LoVo (cell line): ENCODE data around the gene ANO2.

Experiments
- DNase-seq: peaks from one replicate; pipeline ENCODE4 v3.0.0-alpha.2; 2016; ENCODE audit warnings: low spot score

Gene ANO2

GRCh38 chr12:5916785-5917290 is 28.2 kb downstream of the ANO2 start:
- no peak for DNase-seq

DNA sequence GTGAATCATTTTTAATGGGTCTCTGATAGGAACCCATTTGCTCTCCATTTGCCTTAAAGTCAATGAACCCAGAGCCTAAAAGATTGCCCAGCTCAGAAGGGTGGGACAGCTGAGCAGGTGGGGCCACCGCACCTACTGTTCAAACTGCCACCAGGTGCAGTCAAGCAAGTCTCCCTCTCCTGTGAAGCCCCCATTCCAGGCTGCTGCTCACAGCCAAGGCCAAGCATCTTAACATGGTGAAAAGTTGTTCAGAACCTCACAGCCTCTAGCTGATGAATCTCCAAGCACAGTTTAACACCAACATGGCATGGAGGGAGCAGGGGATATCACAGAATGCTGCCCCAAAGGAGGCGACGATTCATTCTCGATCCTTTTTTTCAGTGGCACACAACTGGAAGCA is 29.5 kb downstream of the ANO2 start:
- no peak for DNase-seq

DNA sequence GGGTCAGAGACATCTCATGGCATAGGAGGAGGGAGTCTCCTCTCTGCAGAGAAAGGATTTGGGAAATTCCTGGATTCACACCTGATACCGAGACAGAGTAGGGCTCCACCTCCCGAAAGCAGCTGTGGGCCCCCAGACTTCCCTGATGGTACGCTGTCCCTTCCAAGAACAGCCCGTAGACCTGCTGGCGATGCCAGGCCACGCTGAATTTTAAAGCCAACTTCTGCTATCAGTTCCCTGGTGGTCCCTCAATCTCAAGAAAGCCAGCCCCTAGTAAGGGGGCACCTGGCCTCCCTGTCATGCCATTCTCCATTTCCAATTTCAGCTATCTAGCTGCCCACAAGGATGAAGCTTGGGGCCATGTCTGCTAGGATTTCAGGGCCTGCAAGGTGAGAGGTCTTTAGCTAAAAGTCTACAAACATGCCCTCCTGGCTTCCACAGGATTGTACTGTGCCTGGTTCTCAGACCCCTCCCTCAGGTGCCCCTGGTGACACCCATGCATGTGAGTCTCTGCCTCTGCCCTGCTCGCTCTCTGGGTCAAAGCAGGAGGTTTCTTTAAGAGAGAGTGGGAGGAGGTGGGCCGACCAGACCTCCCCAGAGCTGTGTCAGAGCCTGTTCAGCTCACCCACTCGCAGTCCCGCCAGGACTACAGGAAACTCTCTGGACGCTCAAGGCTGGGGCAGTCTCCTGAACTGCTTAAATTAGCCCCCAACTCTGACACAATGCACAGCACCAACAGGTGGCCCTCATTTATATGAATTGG is 30.5 kb downstream of the ANO2 start:
- DNase-seq: no peak

DNA sequence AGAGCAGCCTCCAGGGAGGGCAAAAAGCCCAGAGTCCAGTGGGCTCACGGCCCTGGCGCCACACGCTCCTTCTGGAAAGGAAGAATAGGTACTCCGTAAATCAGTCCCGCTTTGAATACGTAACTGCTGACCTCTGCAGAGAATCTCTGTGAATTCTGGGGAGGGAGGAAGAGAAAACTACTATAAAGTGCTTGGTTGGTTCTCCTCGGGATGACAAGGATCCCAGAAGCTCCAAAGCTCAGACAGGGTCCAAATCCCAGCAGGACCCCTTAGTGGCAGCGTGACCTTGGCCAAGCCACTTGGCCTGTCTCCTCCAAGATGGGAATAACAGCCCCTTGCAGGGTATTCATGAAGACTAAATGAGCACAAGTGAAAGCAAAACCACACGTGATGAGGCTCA is 31.7 kb downstream of the ANO2 start:
- DNase-seq: no peak

DNA sequence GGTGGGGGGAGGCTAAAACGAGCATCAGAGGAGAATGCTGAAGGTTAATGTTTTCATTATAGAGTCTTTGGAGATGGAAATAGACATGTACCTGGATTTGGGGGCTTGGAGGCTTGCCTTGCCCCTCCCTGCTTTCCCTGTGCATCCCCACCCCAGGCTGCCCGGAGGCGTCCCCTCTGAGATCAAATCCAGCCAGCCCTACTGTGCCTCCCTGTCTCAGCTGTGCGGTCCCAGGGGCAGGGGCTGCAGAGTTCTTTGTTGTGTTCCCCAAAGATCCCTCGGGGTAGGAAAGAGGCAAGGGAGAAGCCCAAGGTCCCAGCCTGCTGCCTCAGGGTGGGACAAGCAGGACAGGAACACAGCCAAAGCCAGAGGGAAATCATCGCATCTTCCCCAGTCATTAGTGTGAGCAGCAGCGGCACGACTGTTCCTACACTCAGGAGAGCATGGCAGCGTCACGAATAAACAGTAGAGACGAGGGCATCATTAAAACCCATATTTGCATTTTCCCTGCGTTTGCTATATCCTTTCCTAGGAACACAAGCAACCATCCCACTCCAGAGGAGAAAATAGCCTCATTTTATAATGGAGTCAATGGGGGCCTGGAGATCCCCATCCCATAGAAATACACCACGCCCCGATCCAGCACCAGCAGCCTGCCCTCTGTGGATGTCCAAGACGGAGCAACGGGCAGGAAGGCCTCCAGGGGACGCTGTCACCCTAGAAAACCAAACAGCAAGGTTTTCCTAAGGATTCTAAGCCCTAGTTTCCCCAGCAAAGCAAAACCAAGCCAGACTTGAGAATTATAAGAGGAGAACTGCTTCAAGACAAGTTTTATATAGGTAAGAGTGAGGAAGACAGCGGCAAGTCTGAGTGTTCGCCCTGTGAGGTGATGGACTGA is 32.4 kb downstream of the ANO2 start:
- DNase-seq: no peak

DNA sequence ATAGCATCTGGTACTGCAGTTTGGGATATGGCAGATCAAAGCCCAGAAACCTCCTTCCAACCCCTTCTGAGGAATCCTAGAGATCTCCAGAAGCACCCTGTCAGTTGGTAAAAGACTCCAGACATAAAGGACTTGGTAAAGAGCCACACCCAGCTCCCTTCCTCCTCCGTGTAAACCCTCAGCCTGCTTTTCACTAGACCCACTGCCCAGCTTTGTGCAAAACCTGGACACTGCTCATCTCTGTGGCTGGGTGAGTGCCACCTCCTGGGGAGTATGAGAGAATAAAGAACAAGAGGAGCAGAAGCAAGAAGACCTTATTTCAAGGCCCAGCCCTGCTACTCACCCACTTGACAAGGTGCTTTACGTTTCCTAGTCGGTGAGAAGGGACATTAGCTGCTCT is 33.0 kb downstream of the ANO2 start:
- no peak for DNase-seq

DNA sequence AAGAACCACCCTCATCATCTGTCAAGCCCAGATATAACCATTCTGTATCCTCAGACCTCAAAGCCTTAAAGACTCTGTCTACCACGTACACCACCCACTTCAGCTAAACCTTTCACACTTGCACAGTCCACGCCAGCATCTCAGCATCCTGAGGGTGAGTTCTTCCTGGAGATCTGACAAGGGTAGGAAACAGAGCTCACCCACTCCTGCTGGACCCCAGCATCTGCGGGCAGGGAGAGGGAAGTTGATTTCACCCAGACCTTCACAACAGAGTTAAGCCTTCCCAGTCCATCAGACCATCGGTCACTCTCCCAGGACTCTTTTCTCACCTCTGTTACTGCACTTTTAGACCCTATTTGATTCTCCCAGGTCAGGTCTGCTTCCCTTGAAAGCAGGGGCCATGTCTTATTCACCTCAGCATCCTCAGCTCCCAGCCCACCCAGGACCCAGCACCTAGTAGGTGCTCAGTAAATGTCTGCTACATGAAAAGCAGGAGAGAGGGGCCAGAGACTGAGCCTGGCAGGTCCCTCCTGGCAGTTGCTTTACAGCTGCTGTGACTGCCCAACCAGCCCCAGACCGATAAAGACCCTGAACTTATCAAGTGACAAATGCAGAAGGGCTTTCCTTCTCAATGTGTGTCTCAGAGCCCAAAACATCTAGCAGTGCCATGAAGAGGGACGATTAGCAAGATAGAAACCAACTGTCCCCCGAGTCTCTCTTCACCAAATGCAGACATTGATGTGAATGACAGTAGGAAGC is 34.1 kb downstream of the ANO2 start:
- no peak for DNase-seq

GRCh38 chr12:5909560-5909959 is 35.5 kb downstream of the ANO2 start:
- DNase-seq: no peak

DNA sequence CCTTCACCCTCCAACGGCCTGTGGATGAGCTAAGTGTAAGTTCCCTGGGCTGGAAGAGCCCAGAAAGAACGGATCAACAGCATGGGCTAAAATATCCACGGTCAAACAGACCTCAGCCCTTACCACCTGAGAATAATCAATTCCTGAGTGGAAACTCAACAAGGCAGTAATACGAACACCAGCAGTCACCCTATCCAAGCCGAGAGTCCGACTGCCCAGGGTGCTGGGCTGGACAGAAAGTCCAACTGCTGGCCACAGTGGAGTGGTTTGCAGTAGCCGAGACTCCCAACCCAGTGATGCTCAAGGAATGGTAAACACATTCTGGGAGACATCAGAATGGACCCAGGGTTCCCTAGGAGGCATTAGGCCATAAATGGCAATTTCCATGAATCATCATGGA is 36.8 kb downstream of the ANO2 start:
- DNase-seq: no peak

DNA sequence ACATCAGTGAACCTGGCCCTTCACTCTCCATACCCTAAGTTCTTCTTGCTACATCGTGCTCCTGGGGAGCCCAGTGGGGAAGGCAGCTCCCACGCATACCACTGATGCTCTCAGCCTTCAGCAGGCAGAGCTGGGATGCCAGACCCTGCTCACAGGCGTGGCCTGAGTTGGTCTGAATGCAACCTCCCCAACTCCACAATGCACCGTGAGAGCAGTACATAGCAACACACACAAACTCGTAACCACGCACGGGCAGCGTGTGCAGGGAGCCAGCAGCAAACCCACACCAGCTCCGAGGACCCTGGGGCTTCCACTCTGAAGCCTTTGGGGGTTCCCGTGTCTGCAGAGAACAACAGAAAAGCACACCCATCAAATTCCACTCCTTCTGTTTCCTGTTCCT is 37.3 kb downstream of the ANO2 start:
- DNase-seq: no peak

- no peak for DNase-seq
These were observed 39.3 kb downstream of the ANO2 start for GRCh38 chr12:5905757-5906156.

DNA sequence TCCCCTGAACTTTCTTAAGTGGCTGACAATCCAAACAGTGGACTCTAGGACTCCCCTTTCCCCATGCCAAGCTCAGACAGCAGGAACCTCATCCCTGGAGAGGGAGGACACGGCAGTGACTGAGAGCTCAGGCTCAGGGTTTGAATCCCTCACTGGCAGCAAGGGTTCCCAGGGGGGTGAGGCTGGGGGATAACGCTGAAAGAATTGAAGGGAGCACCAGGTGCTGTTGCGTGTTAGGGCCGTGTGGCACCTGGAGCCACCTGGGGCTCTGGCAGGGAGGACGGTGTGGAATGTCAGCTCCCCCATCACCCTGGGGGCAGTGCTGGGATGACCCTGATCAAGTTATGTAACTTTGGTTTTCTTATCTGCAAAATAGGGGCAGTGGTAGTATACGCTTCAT is 40.1 kb downstream of the ANO2 start:
- no peak for DNase-seq

DNA sequence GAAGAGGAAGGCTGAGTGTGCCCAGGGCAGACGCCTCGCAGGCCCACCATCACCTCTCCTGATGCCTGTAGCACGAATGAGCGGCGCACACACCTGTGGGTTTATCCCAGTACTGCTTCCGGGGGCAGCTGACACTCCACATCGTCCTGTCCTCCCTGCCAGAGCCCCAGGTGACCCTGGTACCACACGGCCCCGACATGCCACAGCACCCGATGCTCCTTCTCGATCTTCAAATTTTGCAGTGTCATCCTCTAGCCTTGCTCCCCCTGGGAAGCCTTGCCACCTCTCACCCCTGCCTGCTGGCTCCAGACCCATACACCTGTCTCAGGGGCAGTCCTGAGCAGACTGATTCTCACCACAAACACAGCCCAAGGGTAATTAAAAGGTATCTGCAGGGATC is 40.6 kb downstream of the ANO2 start:
- no peak for DNase-seq

DNA sequence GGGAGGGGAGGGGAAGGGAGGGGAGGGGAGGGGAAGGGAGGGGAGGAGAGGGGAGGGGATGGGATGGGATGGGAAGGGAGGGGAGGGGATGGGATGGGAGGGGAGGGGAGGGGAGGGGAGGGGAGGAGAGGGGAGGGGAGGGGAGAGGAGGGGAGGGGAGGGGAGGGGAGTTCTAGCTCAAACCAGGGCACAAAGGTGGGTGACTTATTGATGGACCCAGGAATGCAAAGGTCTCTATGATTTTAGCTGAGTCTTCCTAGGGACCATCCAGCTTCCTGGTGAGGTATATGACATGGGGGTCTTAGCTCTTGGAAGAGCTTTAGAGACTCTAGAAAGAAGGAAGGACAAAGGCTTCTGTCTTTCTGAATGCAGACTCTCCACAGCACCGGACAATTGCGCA is 42.3 kb downstream of the ANO2 start:
- DNase-seq: no peak

GRCh38 chr12:5901416-5901815 is 43.6 kb downstream of the ANO2 start:
- DNase-seq: no peak

- DNase-seq: no peak
These were observed 44.4 kb downstream of the ANO2 start for GRCh38 chr12:5900533-5901205.

- no peak for DNase-seq
These were observed 45.0 kb downstream of the ANO2 start for GRCh38 chr12:5900076-5900475.

- no peak for DNase-seq
These were observed 45.4 kb downstream of the ANO2 start for GRCh38 chr12:5899675-5900074.

DNA sequence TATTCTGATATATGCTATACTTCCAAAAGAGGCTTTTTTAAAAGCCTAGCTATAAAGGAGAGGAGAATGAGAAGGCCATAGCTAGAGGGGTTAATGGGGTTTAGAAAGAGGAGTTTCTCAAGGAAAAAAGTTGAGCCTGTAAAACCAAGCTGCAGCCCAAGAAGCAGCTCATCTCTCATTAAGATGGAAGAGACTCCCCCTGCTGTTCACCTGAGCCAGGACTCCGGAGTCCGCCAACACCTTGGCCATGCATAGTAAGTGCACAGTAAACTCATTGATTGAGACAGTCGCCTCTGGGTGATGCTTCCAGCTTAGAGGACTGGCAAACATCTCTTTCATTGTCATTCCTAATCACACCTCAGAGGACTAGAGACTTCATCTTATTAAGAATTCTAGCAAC is 46.2 kb downstream of the ANO2 start:
- no peak for DNase-seq

- no peak for DNase-seq
These were observed 55.5 kb downstream of the ANO2 start for GRCh38 chr12:5889381-5890047.

GRCh38 chr12:5888816-5889315 is 56.2 kb downstream of the ANO2 start:
- no peak for DNase-seq
